CD4-positive, alpha-beta T cell treated with Interleukin-6 for 4 hours (primary cell): ENCODE data around the gene ABAT.
"Not testable (repeated sequence)": the region's sequence is repeated elsewhere in the genome, so short reads cannot be mapped to it uniquely, and the experiment has no call there.

Source experiments
- DNase-seq: peaks from one replicate; pipeline ENCODE4 v3.0.0-alpha.2; 2020; ENCODE audit warnings: mixed read lengths

ABAT gene

GRCh38 chr16:8649829-8650554, 24.4 kb upstream of the ABAT start:
- no peak for DNase-seq

- not testable (repeated sequence) for DNase-seq
Observed at GRCh38 chr16:8651958-8652357, 22.5 kb upstream of the ABAT start.

- peak; percentile 32 for DNase-seq
Observed at GRCh38 chr16:8655184-8655717, 19.2 kb upstream of the ABAT start.

GRCh38 chr16:8656376-8656775, 18.0 kb upstream of the ABAT start:
- no peak for DNase-seq

- DNase-seq, result peak; percentile 65
Observed at GRCh38 chr16:8660841-8661301, 13.5 kb upstream of the ABAT start.

- no peak for DNase-seq
Observed at GRCh38 chr16:8661703-8662102, 12.7 kb upstream of the ABAT start.

- DNase-seq, result no peak
Observed at GRCh38 chr16:8663192-8664089, 11.0 kb upstream of the ABAT start.

- DNase-seq, result no peak
Observed at GRCh38 chr16:8665529-8665928, 8.9 kb upstream of the ABAT start.

GRCh38 chr16:8667492-8667891, 6.9 kb upstream of the ABAT start:
- no peak for DNase-seq

GRCh38 chr16:8668113-8668512, 6.3 kb upstream of the ABAT start:
- no peak for DNase-seq

- no peak for DNase-seq
Observed at GRCh38 chr16:8669481-8669880, 4.9 kb upstream of the ABAT start.

- no peak for DNase-seq
Observed at GRCh38 chr16:8670014-8670560, 4.3 kb upstream of the ABAT start.

GRCh38 chr16:8673611-8674412, 605 bp upstream of the ABAT start:
- DNase-seq, result no peak

GRCh38 chr16:8675183-8676159, 1.1 kb downstream of the ABAT start:
- peak; percentile 65 for DNase-seq

GRCh38 chr16:8676160-8676547, 1.7 kb downstream of the ABAT start:
- no peak for DNase-seq

GRCh38 chr16:8676737-8677375, 2.4 kb downstream of the ABAT start:
- DNase-seq, result no peak

GRCh38 chr16:8677481-8677880, 3.1 kb downstream of the ABAT start:
- DNase-seq, result no peak

- no peak for DNase-seq
Observed at GRCh38 chr16:8678068-8678927, 3.9 kb downstream of the ABAT start.

- no peak for DNase-seq
Observed at GRCh38 chr16:8679151-8679550, 4.7 kb downstream of the ABAT start.
